ENCODE measurements around the gene ECE2.

Gene ECE2

DNA sequence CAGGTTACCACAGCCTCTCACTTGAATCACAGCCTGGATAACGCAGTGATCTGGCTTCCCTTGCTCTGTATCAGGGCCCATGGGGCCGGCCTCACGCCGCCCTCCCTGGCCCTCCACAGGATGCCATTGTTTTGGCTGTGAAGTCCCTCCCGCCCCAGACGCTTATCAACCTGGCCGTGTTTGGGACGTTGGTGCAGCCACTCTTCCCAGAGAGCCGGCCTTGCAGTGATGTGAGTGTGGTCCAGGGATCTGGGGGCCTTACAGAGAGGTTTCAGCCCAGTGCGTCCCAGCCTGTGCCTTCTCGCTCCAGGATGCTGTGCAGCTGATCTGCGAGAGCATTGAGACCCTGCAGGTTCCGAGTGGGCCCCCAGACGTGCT, 39.8 kb upstream of the ECE2 start:
- Histone ChIP-seq H3K4me1 (ENCODE audit: control insufficient read depth, insufficient read depth, low read depth, low read length) (peaks cover 7% of the 10 kb centered on the region), H3K18ac (ENCODE audit: low read depth in 1 of 2, low read length in 2 of 2) (no peak overlapping the region), H2BK5ac (ENCODE audit: low read depth, low read length, poor library complexity, severe bottlenecking) (no peak overlapping the region), H3K27ac (ENCODE audit: low read length, poor library complexity, severe bottlenecking) (no peak overlapping the region), H2BK15ac (ENCODE audit: low read depth, poor library complexity, severe bottlenecking) (no peak overlapping the region), H3K9ac (ENCODE audit: low read length) (no peak overlapping the region), H3K79me1 (replicated peaks; ENCODE audit: low read length, poor library complexity, severe bottlenecking) (no peaks in the 10 kb centered on the region), H3K4me2 (ENCODE audit: low read length, poor library complexity, severe bottlenecking) (no peak overlapping the region), H4K91ac (ENCODE audit: low read length) (no peak overlapping the region), H3K14ac (ENCODE audit: low read length in 2 of 2) (no peak overlapping the region), H4K8ac (ENCODE audit: low read length) (no peak overlapping the region), H2AFZ (ENCODE audit: low read depth, low read length) (no peak overlapping the region), H3K9me3 (ENCODE audit: control insufficient read depth, low read length) (no peaks in the 10 kb centered on the region), H2AK5ac (ENCODE audit: low read length, severe bottlenecking) (no peak overlapping the region), H2BK120ac (ENCODE audit: low read depth, low read length) (no peak overlapping the region), H2BK12ac (ENCODE audit: low read length in 2 of 2) (no peak overlapping the region), H3K4ac (ENCODE audit: low read depth in 1 of 2, low read length in 2 of 2) (no peak overlapping the region), H3K23ac (ENCODE audit: low read length in 2 of 2) (no peak overlapping the region), H3K27me3 (ENCODE audit: control insufficient read depth in 1 of 2, insufficient read depth in 1 of 2, low read length in 2 of 2) (peaks cover 30 to 64% of the 10 kb centered on the region in 2 experiments), H3K4me3 (ENCODE audit: insufficient read depth in 1 of 2, low read depth in 1 of 2, low read length in 2 of 2) (no peak overlapping the region), H3K36me3 (ENCODE audit: control insufficient read depth in 1 of 2, insufficient read depth in 2 of 2, low read depth in 1 of 2, low read length in 2 of 2) (peaks cover 0 to 3% of the 10 kb centered on the region in 2 experiments)
- 66% methylated on average over 14 of the region's 14 CpGs for WGBS
- DNase-seq = no peak

DNA sequence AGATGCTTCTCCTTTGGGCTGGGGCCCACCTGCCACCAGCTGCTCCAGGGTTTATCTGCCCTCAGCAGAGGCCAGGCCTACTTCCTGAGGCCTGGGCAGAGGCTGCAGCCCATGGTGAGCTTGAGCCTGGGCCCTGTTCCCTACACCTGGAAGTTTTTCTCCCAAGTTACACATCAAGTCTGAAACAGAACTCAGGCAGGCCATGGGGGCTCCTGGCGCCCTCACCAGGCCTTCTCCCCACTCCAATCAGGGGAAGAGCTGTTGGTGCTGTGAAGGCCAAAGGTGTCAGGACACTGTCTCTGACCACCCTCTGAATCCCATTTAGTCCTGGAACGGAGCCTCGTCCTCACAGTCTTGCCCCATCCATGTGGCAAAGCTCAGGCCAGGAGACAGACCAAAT, 39.2 kb upstream of the ECE2 start:
- Histone ChIP-seq H3K36me3 (ENCODE audit: control insufficient read depth in 1 of 2, insufficient read depth in 2 of 2, low read depth in 1 of 2, low read length in 2 of 2) (peaks cover 0 to 10% of the 10 kb centered on the region in 2 experiments), H3K4ac (ENCODE audit: low read depth in 1 of 2, low read length in 2 of 2) (no peak overlapping the region), H3K27me3 (ENCODE audit: control insufficient read depth in 1 of 2, insufficient read depth in 1 of 2, low read length in 2 of 2) (peaks cover 24 to 58% of the 10 kb centered on the region in 2 experiments), H4K8ac (ENCODE audit: low read length) (no peak overlapping the region), H3K18ac (ENCODE audit: low read depth in 1 of 2, low read length in 2 of 2) (no peak overlapping the region), H3K9ac (ENCODE audit: low read length) (no peak overlapping the region), H2BK12ac (ENCODE audit: low read length in 2 of 2) (no peak overlapping the region), H2AK5ac (ENCODE audit: low read length, severe bottlenecking) (no peak overlapping the region), H4K91ac (ENCODE audit: low read length) (no peak overlapping the region), H2AFZ (ENCODE audit: low read depth, low read length) (no peak overlapping the region), H3K4me2 (ENCODE audit: low read length, poor library complexity, severe bottlenecking) (no peak overlapping the region), H3K14ac (ENCODE audit: low read length in 2 of 2) (no peak overlapping the region), H2BK15ac (ENCODE audit: low read depth, poor library complexity, severe bottlenecking) (no peak overlapping the region), H3K4me3 (ENCODE audit: insufficient read depth in 1 of 2, low read depth in 1 of 2, low read length in 2 of 2) (no peak overlapping the region), H2BK120ac (ENCODE audit: low read depth, low read length) (no peak overlapping the region), H3K23ac (ENCODE audit: low read length in 2 of 2) (no peak overlapping the region), H3K27ac (ENCODE audit: low read length, poor library complexity, severe bottlenecking) (no peak overlapping the region), H2BK5ac (ENCODE audit: low read depth, low read length, poor library complexity, severe bottlenecking) (no peak overlapping the region), H3K4me1 (ENCODE audit: control insufficient read depth, insufficient read depth, low read depth, low read length) (peaks cover 7% of the 10 kb centered on the region), H3K9me3 (ENCODE audit: control insufficient read depth, low read length) (no peaks in the 10 kb centered on the region), H3K79me1 (replicated peaks; ENCODE audit: low read length, poor library complexity, severe bottlenecking) (no peaks in the 10 kb centered on the region)
- WGBS = 79% methylated on average over 2 of the region's 3 CpGs
- no peak for DNase-seq

DNA sequence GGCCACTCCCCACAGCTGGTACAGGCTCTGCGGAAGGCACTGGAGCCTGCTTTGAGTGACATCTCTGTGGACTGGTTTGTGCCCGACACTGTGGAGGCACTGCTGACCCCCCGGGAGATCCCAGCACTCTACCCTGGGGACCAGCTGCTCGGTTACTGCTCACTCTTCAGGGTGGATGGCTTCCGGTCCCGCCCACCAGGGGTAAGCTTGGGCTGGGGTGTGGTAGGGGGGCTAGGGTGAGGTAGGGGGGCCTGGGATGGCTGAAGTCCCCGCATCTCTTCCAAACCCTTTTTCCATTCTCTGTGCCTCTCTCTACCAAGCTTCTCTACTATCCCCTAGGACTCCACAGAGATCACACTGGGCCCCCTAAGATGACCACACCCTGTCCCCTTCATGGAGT, 38.6 kb upstream of the ECE2 start:
- no peak overlapping the region for H3K27ac ChIP-seq (ENCODE audit: low read length, poor library complexity, severe bottlenecking)
- H3K4me3 ChIP-seq (ENCODE audit: insufficient read depth in 1 of 2, low read depth in 1 of 2, low read length in 2 of 2) = no peak overlapping the region
- H3K9ac ChIP-seq (ENCODE audit: low read length) = no peak overlapping the region
- H3K36me3 ChIP-seq (ENCODE audit: control insufficient read depth in 1 of 2, insufficient read depth in 2 of 2, low read depth in 1 of 2, low read length in 2 of 2) = peaks cover 3 to 15% of the 10 kb centered on the region in 2 experiments
- H4K91ac ChIP-seq (ENCODE audit: low read length) = no peak overlapping the region
- H3K79me1 ChIP-seq (replicated peaks; ENCODE audit: low read length, poor library complexity, severe bottlenecking) = no peaks in the 10 kb centered on the region
- H2BK12ac ChIP-seq (ENCODE audit: low read length in 2 of 2) = no peak overlapping the region
- H2BK15ac ChIP-seq (ENCODE audit: low read depth, poor library complexity, severe bottlenecking) = no peak overlapping the region
- DNase-seq = no peak
- WGBS = 89% methylated on average over 4 of the region's 7 CpGs
- no peak overlapping the region for H2BK5ac ChIP-seq (ENCODE audit: low read depth, low read length, poor library complexity, severe bottlenecking)
- no peak overlapping the region for H3K4me2 ChIP-seq (ENCODE audit: low read length, poor library complexity, severe bottlenecking)
- H3K4me1 ChIP-seq (ENCODE audit: control insufficient read depth, insufficient read depth, low read depth, low read length) = peaks cover 7% of the 10 kb centered on the region
- H4K8ac ChIP-seq (ENCODE audit: low read length) = no peak overlapping the region
- no peak overlapping the region for H2AK5ac ChIP-seq (ENCODE audit: low read length, severe bottlenecking)
- H3K4ac ChIP-seq (ENCODE audit: low read depth in 1 of 2, low read length in 2 of 2) = no peak overlapping the region
- H3K9me3 ChIP-seq (ENCODE audit: control insufficient read depth, low read length) = no peaks in the 10 kb centered on the region
- no peak overlapping the region for H2BK120ac ChIP-seq (ENCODE audit: low read depth, low read length)
- no peak overlapping the region for H3K23ac ChIP-seq (ENCODE audit: low read length in 2 of 2)
- no peak overlapping the region for H2AFZ ChIP-seq (ENCODE audit: low read depth, low read length)
- no peak overlapping the region for H3K18ac ChIP-seq (ENCODE audit: low read depth in 1 of 2, low read length in 2 of 2)
- H3K14ac ChIP-seq (ENCODE audit: low read length in 2 of 2) = no peak overlapping the region
- H3K27me3 ChIP-seq (ENCODE audit: control insufficient read depth in 1 of 2, insufficient read depth in 1 of 2, low read length in 2 of 2) = peaks cover 18 to 52% of the 10 kb centered on the region in 2 experiments

DNA sequence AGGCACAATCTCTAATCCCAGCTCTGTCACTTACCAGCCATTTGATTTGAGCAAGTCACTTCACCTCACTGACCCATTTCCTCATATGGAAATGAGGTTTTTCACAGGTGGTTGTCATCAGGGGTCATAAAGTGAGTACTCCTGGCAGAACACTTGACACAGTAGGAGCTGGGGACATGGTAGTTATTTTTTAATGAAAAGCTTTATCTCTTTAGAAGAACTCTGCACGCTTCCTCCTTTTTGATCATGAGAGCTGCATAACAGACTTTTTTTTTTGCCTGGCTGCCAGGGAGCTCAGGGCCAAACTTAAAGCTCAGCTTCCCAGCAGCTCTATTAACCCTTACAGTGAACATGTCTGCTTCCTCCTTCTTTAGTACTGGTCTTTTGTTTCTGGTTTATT, 38.0 kb upstream of the ECE2 start:
- no peak overlapping the region for H2BK12ac ChIP-seq (ENCODE audit: low read length in 2 of 2)
- H3K79me1 ChIP-seq (replicated peaks; ENCODE audit: low read length, poor library complexity, severe bottlenecking) = no peaks in the 10 kb centered on the region
- no peak overlapping the region for H3K14ac ChIP-seq (ENCODE audit: low read length in 2 of 2)
- H3K27ac ChIP-seq (ENCODE audit: low read length, poor library complexity, severe bottlenecking) = no peak overlapping the region
- H2BK5ac ChIP-seq (ENCODE audit: low read depth, low read length, poor library complexity, severe bottlenecking) = no peak overlapping the region
- no peak overlapping the region for H3K18ac ChIP-seq (ENCODE audit: low read depth in 1 of 2, low read length in 2 of 2)
- 88% methylated on average over 1 of the region's 1 CpG for WGBS
- no peak overlapping the region for H2BK120ac ChIP-seq (ENCODE audit: low read depth, low read length)
- H4K91ac ChIP-seq (ENCODE audit: low read length) = no peak overlapping the region
- H4K8ac ChIP-seq (ENCODE audit: low read length) = no peak overlapping the region
- no peak overlapping the region for H2BK15ac ChIP-seq (ENCODE audit: low read depth, poor library complexity, severe bottlenecking)
- H3K9ac ChIP-seq (ENCODE audit: low read length) = no peak overlapping the region
- peaks cover 12 to 46% of the 10 kb centered on the region in 2 experiments for H3K27me3 ChIP-seq (ENCODE audit: control insufficient read depth in 1 of 2, insufficient read depth in 1 of 2, low read length in 2 of 2)
- H3K36me3 ChIP-seq (ENCODE audit: control insufficient read depth in 1 of 2, insufficient read depth in 2 of 2, low read depth in 1 of 2, low read length in 2 of 2) = peaks cover 9 to 21% of the 10 kb centered on the region in 2 experiments
- DNase-seq = no peak
- H3K4me1 ChIP-seq (ENCODE audit: control insufficient read depth, insufficient read depth, low read depth, low read length) = peaks cover 7% of the 10 kb centered on the region
- H3K23ac ChIP-seq (ENCODE audit: low read length in 2 of 2) = no peak overlapping the region
- H2AK5ac ChIP-seq (ENCODE audit: low read length, severe bottlenecking) = no peak overlapping the region
- no peak overlapping the region for H3K4ac ChIP-seq (ENCODE audit: low read depth in 1 of 2, low read length in 2 of 2)
- no peak overlapping the region for H3K4me2 ChIP-seq (ENCODE audit: low read length, poor library complexity, severe bottlenecking)
- no peak overlapping the region for H2AFZ ChIP-seq (ENCODE audit: low read depth, low read length)
- no peaks in the 10 kb centered on the region for H3K9me3 ChIP-seq (ENCODE audit: control insufficient read depth, low read length)
- no peak overlapping the region for H3K4me3 ChIP-seq (ENCODE audit: insufficient read depth in 1 of 2, low read depth in 1 of 2, low read length in 2 of 2)
